ENCODE results near the gene RHOH.

GRCh38 chr4:40240040-40240653 lies 43.3 kb downstream of the RHOH start:
- no peak for TF ChIP-seq EZH2phosphoT487 (IDR thresholded peaks at IDR 0.05; ENCODE audit: borderline replicate concordance, low read depth, low read length)
- no peak for TF ChIP-seq CTCF (conservative IDR thresholded peaks at IDR 0.05; ENCODE audit: low read length)

Data from OCI-LY7 (cell line).